Fibroblast of skin of back (primary cell): ENCODE results near the gene HSPB1.
"Not testable (repeated sequence)": the region's sequence is repeated elsewhere in the genome, so short reads cannot be mapped to it uniquely, and the experiment has no call there.

ENCODE experiments used
- DNase-seq: peaks from one replicate; pipeline ENCODE4 v3.0.0-alpha.2; 2013

Gene HSPB1

GRCh38 chr7:76309341-76310101, 7.0 kb downstream of the HSPB1 start:
- DNase-seq, result not testable (repeated sequence)

GRCh38 chr7:76310102-76310957, 7.9 kb downstream of the HSPB1 start:
- no peak for DNase-seq

GRCh38 chr7:76311838-76312237, 9.4 kb downstream of the HSPB1 start:
- DNase-seq, result not testable (repeated sequence)

- peak; percentile 86 for DNase-seq
These were observed 11.7 kb downstream of the HSPB1 start for GRCh38 chr7:76314042-76314721.

- DNase-seq, result not testable (repeated sequence)
These were observed 12.3 kb downstream of the HSPB1 start for GRCh38 chr7:76314740-76315139.

GRCh38 chr7:76315364-76315763, 12.9 kb downstream of the HSPB1 start:
- DNase-seq, result no peak

- no peak for DNase-seq
These were observed 14.7 kb downstream of the HSPB1 start for GRCh38 chr7:76316984-76317781.

GRCh38 chr7:76317782-76318487, 15.5 kb downstream of the HSPB1 start:
- peak; percentile 96 for DNase-seq

- DNase-seq, result peak; percentile 83
These were observed 16.2 kb downstream of the HSPB1 start for GRCh38 chr7:76318488-76319353.

GRCh38 chr7:76325092-76325491, 22.6 kb downstream of the HSPB1 start:
- DNase-seq, result no peak

- DNase-seq, result no peak
These were observed 23.3 kb downstream of the HSPB1 start for GRCh38 chr7:76325811-76326210.

GRCh38 chr7:76326646-76327233, 24.3 kb downstream of the HSPB1 start:
- DNase-seq, result peak; percentile 68

- no peak for DNase-seq
These were observed 25.1 kb downstream of the HSPB1 start for GRCh38 chr7:76327610-76328009.

- DNase-seq, result no peak
These were observed 25.9 kb downstream of the HSPB1 start for GRCh38 chr7:76328389-76328788.

GRCh38 chr7:76329479-76329878, 27.0 kb downstream of the HSPB1 start:
- DNase-seq, result no peak

- DNase-seq, result no peak
These were observed 27.8 kb downstream of the HSPB1 start for GRCh38 chr7:76330261-76330660.

GRCh38 chr7:76330673-76331072, 28.2 kb downstream of the HSPB1 start:
- DNase-seq, result no peak

- DNase-seq, result no peak
These were observed 29.6 kb downstream of the HSPB1 start for GRCh38 chr7:76332078-76332477.

GRCh38 chr7:76333511-76334101, 31.1 kb downstream of the HSPB1 start:
- DNase-seq, result no peak
